K562 (cell line): ENCODE data around the gene USP11. TPM values are rescaled to one million over a fixed set of nuclear protein-coding genes. Genes with fewer than 3 reads are reported as not detected.
A peak's percentile ranks its signal among the peaks of the same experiment; 100 is the strongest.

Experiments used
- ATAC-seq: fragments of 200-7000 bp; cut with Tn5 transposase; 3 replicates; pipeline ENCODE4 v1.9.1; 2020; ENCODE audit warnings: moderate library complexity
- BruUV-seq: library from RNA; stranded (reverse); fragments of 400-500 nt; replicated peaks from 2 replicates; lab custom pipeline; 2021; lab: Mats Ljungman, UMichigan
- CTCF ChIA-PET: fragments of 300-600 bp; formaldehyde crosslinking; extraction: SDS; loops from one replicate; lab custom pipeline; 2021; ENCODE audit warnings: low intra/inter-chr PET ratio; lab: Yijun Ruan, JAX
- POLR2A ChIA-PET: fragments of 300-600, 350-650 bp; sonication (Branson Sonifier 250); formaldehyde crosslinking; extraction: SDS; loops from one replicate; lab custom pipeline; 2021; ENCODE audit warnings: antibody characterized with exemption, inconsistent platforms; lab: Yijun Ruan, JAX
- DNase-seq, 4 experiments: peaks; one replicate each; pipeline versions ENCODE4 v3.0.0 to v3.0.0-alpha.2; 2011 to 2018; ENCODE audit warnings: low spot score in 3 of 4, mixed read lengths in 3 of 4; ENCODE audit errors: extremely low read depth in 1 of 4
- FAIRE-seq: peaks from 2 replicates; lab custom pipeline; 2011; peaks lifted over from hg19 to GRCh38; lab: Jason Lieb, UNC
- H2AFZ ChIP-seq: 2 replicates; pipeline ENCODE4 v1.6.0; 2011; ENCODE audit warnings: low read depth, low read length, control low read depth, inconsistent platforms
- H3K27ac ChIP-seq: fragments of 200-600 bp; 3 replicates; pipeline ENCODE4 v1.8.0; 2011; ENCODE audit warnings: low read depth, mild to moderate bottlenecking, control low read depth, inconsistent platforms, low read length, moderate library complexity, mixed read lengths; ENCODE audit errors: extremely low read depth
- H3K27me3 ChIP-seq, 2 experiments: fragments of 300-600 bp in 1 of 2; 2 replicates in 1 of 2; 3 replicates in 1 of 2; pipeline versions ENCODE4 v1.6.0 to v1.8.0; 2011; ENCODE audit warnings: inconsistent platforms in 2 of 2, low read length in 2 of 2, mild to moderate bottlenecking in 1 of 2, mixed read lengths in 1 of 2, moderate library complexity in 1 of 2; ENCODE audit not compliant: control insufficient read depth in 2 of 2, insufficient read depth in 2 of 2
- H3K36me3 ChIP-seq: fragments of 300-600 bp; 3 replicates; pipeline ENCODE4 v1.8.0; 2011; ENCODE audit warnings: mild to moderate bottlenecking, low read length, inconsistent platforms; ENCODE audit not compliant: control insufficient read depth, insufficient read depth
- H3K4me1 ChIP-seq, 2 experiments: fragments of 200-600 bp in 1 of 2; replicated peaks in 1 of 2; 2 replicates in 1 of 2; 3 replicates in 1 of 2; pipeline versions ENCODE4 v1.5.1 to v1.8.0; 2011; ENCODE audit warnings: inconsistent platforms in 2 of 2, low read length in 2 of 2, mild to moderate bottlenecking in 1 of 2, mixed read lengths in 1 of 2, moderate library complexity in 1 of 2; ENCODE audit not compliant: control insufficient read depth in 2 of 2, insufficient read depth in 2 of 2
- H3K4me2 ChIP-seq: 2 replicates; pipeline ENCODE4 v1.6.1; 2011; ENCODE audit warnings: low read length, control low read depth, inconsistent platforms, mixed read lengths; ENCODE audit not compliant: insufficient read depth
- H3K4me3 ChIP-seq: fragments of 200-600 bp; sonication (generic), shearing (Covaris generic); 2 replicates; pipeline ENCODE4 v1.5.1; 2016; ENCODE audit warnings: control low read depth, inconsistent platforms
- H3K79me2 ChIP-seq: fragments of 200-600 bp; 3 replicates; pipeline ENCODE4 v1.8.0; 2011; ENCODE audit warnings: low read length, inconsistent platforms; ENCODE audit not compliant: control insufficient read depth, insufficient read depth
- H3K9ac ChIP-seq, 2 experiments: 2 replicates each; pipeline versions ENCODE4 v1.6.0 to v1.6.1; 2011; ENCODE audit warnings: low read depth in 2 of 2, low read length in 2 of 2, control low read depth in 1 of 2, inconsistent platforms in 1 of 2, mild to moderate bottlenecking in 1 of 2, mixed read lengths in 1 of 2; ENCODE audit not compliant: insufficient read depth in 1 of 2
- H3K9me1 ChIP-seq: one replicate; pipeline ENCODE4 v1.6.0; 2011; ENCODE audit warnings: inconsistent platforms, mild to moderate bottlenecking, low read length, moderate library complexity; ENCODE audit not compliant: control insufficient read depth, insufficient read depth
- H3K9me3 ChIP-seq: replicated peaks from 2 replicates; pipeline ENCODE4 v1.5.1; 2011; ENCODE audit warnings: low read depth, low read length, inconsistent platforms; ENCODE audit not compliant: control insufficient read depth, insufficient read depth
- H4K20me1 ChIP-seq: replicated peaks from 2 replicates; pipeline ENCODE4 v1.6.1; 2011; ENCODE audit warnings: low read length, inconsistent platforms, mixed read lengths; ENCODE audit not compliant: control insufficient read depth, insufficient read depth
- BRCA1 ChIP-seq, 2 experiments: fragments of 450-650 bp in 1 of 2; sonication (generic) in 1 of 2; formaldehyde crosslinking in 1 of 2; IDR thresholded peaks; 2 replicates each; pipeline versions ENCODE4 v1.5.0 to v1.6.1; 2017 to 2020; ENCODE audit warnings: mild to moderate bottlenecking in 1 of 2, missing genetic modification reagents in 1 of 2
- CBFB ChIP-seq: sonication (generic); formaldehyde crosslinking; IDR thresholded peaks from 2 replicates; pipeline ENCODE4 v1.4.0; 2020; ENCODE audit warnings: mild to moderate bottlenecking, missing genetic modification reagents
- CBX1 ChIP-seq: sonication (generic); IDR thresholded peaks from 2 replicates; pipeline ENCODE4 v1.6.1; 2016; ENCODE audit warnings: antibody characterized with exemption, low read depth, mild to moderate bottlenecking
- CCNT2 ChIP-seq: IDR thresholded peaks from 2 replicates; pipeline ENCODE4 v1.6.1; 2011; ENCODE audit warnings: borderline replicate concordance, low read depth, mild to moderate bottlenecking, moderate library complexity, mixed read lengths, low read length; ENCODE audit not compliant: insufficient read length; ENCODE audit errors: extremely low read depth
- DIDO1 ChIP-seq: fragments of 450-650 bp; IDR thresholded peaks from 2 replicates; pipeline ENCODE4 v1.6.1; 2016; ENCODE audit warnings: low read depth, missing biosample characterization, missing genetic modification characterization
- OTX1 ChIP-seq: fragments of 450-650 bp; formaldehyde crosslinking; IDR thresholded peaks from 2 replicates; pipeline ENCODE4 v1.4.0; 2022; ENCODE audit warnings: mild to moderate bottlenecking
- POLR2A ChIP-seq: fragments of 450-650 bp; conservative IDR thresholded peaks from 2 replicates; pipeline ENCODE4 v1.6.1; 2016
- POLR2AphosphoS2 ChIP-seq: IDR thresholded peaks from 2 replicates; pipeline ENCODE4 v1.6.1; 2012; ENCODE audit warnings: low read length, improper control_type of control experiment
- POLR2B ChIP-seq: fragments of 450-650 bp; IDR thresholded peaks from 2 replicates; pipeline ENCODE4 v1.6.1; 2018; ENCODE audit warnings: low read depth; ENCODE audit not compliant: partially characterized antibody
- POU5F1 ChIP-seq: fragments of 150-350 bp; IDR thresholded peaks from 2 replicates; pipeline ENCODE4 v1.6.1; 2014; ENCODE audit warnings: borderline replicate concordance, low read length, low read depth, mild to moderate bottlenecking; ENCODE audit not compliant: partially characterized antibody
- SLC30A9 ChIP-seq: fragments of 250-450 bp; sonication (Bioruptor Pico); IDR thresholded peaks from 2 replicates; pipeline ENCODE4 v1.8.0; 2022; ENCODE audit warnings: mild to moderate bottlenecking, moderate library complexity
- SUPT5H ChIP-seq: fragments of 450-650 bp; IDR thresholded peaks from 2 replicates; pipeline ENCODE4 v1.6.1; 2016
- TAL1 ChIP-seq: fragments of 450-650 bp; IDR thresholded peaks from 2 replicates; pipeline ENCODE4 v1.6.1; 2016; ENCODE audit warnings: mild to moderate bottlenecking
- THRB ChIP-seq: fragments of 450-650 bp; formaldehyde crosslinking; conservative IDR thresholded peaks from 2 replicates; pipeline ENCODE4 v1.4.0; 2022; ENCODE audit warnings: mild to moderate bottlenecking, missing genetic modification characterization
- ZNF384 ChIP-seq: IDR thresholded peaks from 2 replicates; pipeline ENCODE4 v1.6.1; 2012; ENCODE audit warnings: low read depth, low read length, improper control_type of control experiment
- ZNF445 ChIP-seq: fragments of 250-450 bp; sonication (Bioruptor Pico); IDR thresholded peaks from 2 replicates; pipeline ENCODE4 v1.4.0; 2020; ENCODE audit warnings: low read depth, mild to moderate bottlenecking, moderate library complexity
- ZNF589 ChIP-seq: fragments of 200-800 bp; sonication (Bioruptor generic); IDR thresholded peaks from 2 replicates; pipeline ENCODE4 v1.6.1; 2016; ENCODE audit warnings: low read depth, missing genetic modification characterization, missing compliant biosample characterization
- WGBS: fragments of 100-300 bp; shearing (Covaris generic); methylation state at CpG from one replicate; pipeline ENCODE4 v1.1.6; 2016; ENCODE audit warnings: low coverage, mixed read lengths; ENCODE audit not compliant: insufficient coverage; ENCODE audit errors: missing lambda C conversion rate; 5-methylcytosine and 5-hydroxymethylcytosine counted together
- in situ Hi-C: fragments of 300-500 bp; cut with MboI; formaldehyde crosslinking; loops from 4 replicates; pipeline ENCODE4 v1.15.0; 2018; ENCODE audit warnings: inconsistent platforms, mixed read lengths
- intact Hi-C: fragments of 100-400 bp; cut with micrococcal nuclease; formaldehyde crosslinking; loops from 2 replicates; pipeline ENCODE4 v1.14.2; 2022
- polyA plus RNA-seq, 8 experiments: library from polyadenylated mRNA; depleted of rRNA in 4 of 8; stranded (reverse) in 5 of 8; unstranded in 3 of 8; fragments of >200 nt; fragmentation: Nextera tagmentation in 2 of 8; fragmentation: Illumina TruSeq in 1 of 8; extraction: Ambion mirVana in 2 of 8; extraction: Trizol in 1 of 8; gene quantifications; 2 replicates each; pipeline versions ENCODE4 v1.2.1 to v1.2.3, GENCODE V29; 2011 to 2014; ENCODE audit warnings: inconsistent platforms in 1 of 8, missing spikeins in 1 of 8
- total RNA-seq, 7 experiments: library from RNA; depleted of rRNA in 6 of 7; stranded (reverse); fragments of >200 nt in 6 of 7; fragmentation: Illumina TruSeq in 2 of 7; extraction: Trizol in 2 of 7; gene quantifications; 2 replicates each; pipeline versions ENCODE4 v1.2.1 to v1.2.3, GENCODE V29; 2011 to 2021; ENCODE audit warnings: low replicate concordance in 1 of 7

USP11 gene
- total and polyA plus RNA-seq, 9 of the 15 experiments (the other 6 are each of a cell fraction or from before 2014, with no cell fraction given), result 2.5 to 29.0 (median 11.7) TPM

GRCh38 chrX:47230136-47230868, 2.5 kb upstream of the USP11 start:
- no peaks in the 10 kb centered on the region for H4K20me1 ChIP-seq
- ATAC-seq, result no peak
- no peaks in the 10 kb centered on the region for H3K9me3 ChIP-seq
- no peak for FAIRE-seq
- TF ChIP-seq TAL1 (no peak), POLR2A (peak; percentile 65), ZNF589 (CRISPR knock-in tag) (no peak), CBX1 (no peak), SLC30A9 (CRISPR knock-in tag) (no peak), THRB (CRISPR knock-in tag) (peak; percentile 70), OTX1 (no peak), DIDO1 (tag) (no peak), SUPT5H (peak; percentile 72), POU5F1 (no peak), ZNF384 (no peak), CBFB (no peak), POLR2B (peak; percentile 53), BRCA1 (IDR thresholded peaks at IDR 0.05) (no peak), BRCA1 (CRISPR knock-in tag; IDR thresholded peaks at IDR 0.05) (no peak), ZNF445 (CRISPR knock-in tag) (no peak), CCNT2 (no peak), POLR2AphosphoS2 (0 out of 2 replicates have a peak, but pooled peaks have one; percentile 46)
- TF ChIP-seq, all 486 proteins: peak for 5
- Histone ChIP-seq H2AFZ (no peak overlapping the region), H3K4me2 (no peak overlapping the region), H3K9me1 (no peaks in the 10 kb centered on the region), H3K27me3 (no peaks in the 10 kb centered on the region), H3K4me3 (no peak overlapping the region), H3K4me1 (peaks cover 6 to 12% of the 10 kb centered on the region in 2 experiments; a peak in 4 of 5 replicates), H3K27ac (no peak overlapping the region), H3K79me2 (peaks cover 18% of the 10 kb centered on the region), H3K36me3 (peaks cover 33% of the 10 kb centered on the region; the same call in 2 of the 3 replicates), H3K9ac (no peak overlapping the region)
- BruUV-seq, result no TSS peak
- POLR2A ChIA-PET, result interaction anchor here (5.1 kb wide), 1 partner anchor 13 kb away, joined by 21 read pairs; the partner anchor contains the start of gene CDK16
- CTCF ChIA-PET, result no interaction called here
- in situ Hi-C loops, result no loop called here
- DNase-seq, result no peak
- intact Hi-C loops, result no loop called here
- 51% methylated on average over 5 of the region's 5 CpGs for WGBS
